ENCODE measurements around the gene COBL.

The COBL gene

GRCh38 chr7:51327287-51327717 lies 10.7 kb upstream of the COBL start:
- no peak for DNase-seq

GRCh38 chr7:51326656-51327286 lies 10.2 kb upstream of the COBL start:
- DNase-seq: no peak

DNA sequence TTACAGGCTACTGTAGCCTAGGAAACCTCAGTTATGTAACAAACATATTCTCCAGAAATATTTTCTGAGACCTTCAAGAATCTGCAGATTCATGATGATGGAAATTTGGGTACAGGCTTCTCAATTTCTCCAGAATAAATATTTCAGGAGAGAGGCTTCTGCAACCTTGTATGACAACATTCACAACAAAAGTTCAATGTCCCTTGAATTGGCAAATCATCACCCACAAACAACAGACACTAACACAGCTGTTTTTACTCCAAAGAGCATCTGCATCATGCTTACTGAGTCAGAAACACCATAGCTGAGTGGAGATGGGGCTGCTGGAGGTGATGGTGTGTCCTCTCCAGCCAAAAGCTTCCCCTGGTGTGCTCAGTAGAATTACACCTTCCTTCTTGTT lies 9.3 kb upstream of the COBL start:
- DNase-seq: no peak

GRCh38 chr7:51325261-51325676 lies 8.7 kb upstream of the COBL start:
- DNase-seq: no peak

- DNase-seq: peak in 1 of 2 donors; percentile 6
Observed at GRCh38 chr7:51324206-51324898, 7.7 kb upstream of the COBL start.

GRCh38 chr7:51321961-51322515 lies 5.4 kb upstream of the COBL start:
- no peak for DNase-seq

- DNase-seq: no peak
Observed at GRCh38 chr7:51318886-51319579, 2.4 kb upstream of the COBL start.

DNA sequence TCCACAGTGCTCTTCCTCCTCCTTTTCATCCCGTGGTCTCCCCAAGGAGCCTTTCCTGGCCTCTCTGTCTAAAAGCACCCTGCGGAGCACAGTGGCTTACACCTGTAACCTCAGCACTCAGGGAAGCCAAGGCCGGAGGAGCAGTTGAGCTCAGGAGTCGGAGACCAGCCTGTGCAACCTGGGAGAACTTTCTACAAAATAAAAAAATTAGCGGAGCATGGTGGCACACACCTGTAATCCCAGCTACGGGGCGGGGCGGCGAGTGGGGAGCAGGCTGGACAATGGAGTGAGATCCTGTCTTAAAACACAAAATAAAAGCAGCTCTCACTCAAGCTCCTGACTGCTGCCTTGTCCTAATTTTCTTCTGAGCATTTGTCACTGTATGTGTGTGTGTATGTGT lies 1.4 kb upstream of the COBL start:
- DNase-seq: no peak

DNA sequence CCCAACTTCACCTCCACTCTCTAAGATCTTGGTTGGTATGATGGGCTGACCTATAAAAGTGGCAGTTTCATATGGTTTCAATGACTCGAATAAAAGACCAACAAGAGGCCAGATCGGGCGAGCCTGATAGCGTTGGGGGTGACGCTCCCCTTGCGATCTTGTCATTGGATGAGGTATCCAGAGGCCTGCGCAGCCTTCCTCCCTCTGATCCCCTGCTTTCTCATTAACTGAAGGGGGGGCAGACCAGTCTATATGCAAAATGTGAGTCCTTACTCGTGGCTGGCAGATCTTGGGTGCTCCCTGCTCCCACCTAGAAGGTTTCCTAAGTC lies 937 bp upstream of the COBL start:
- DNase-seq: no peak

GRCh38 chr7:51316262-51316665 lies 345 bp downstream of the COBL start:
- no peak for DNase-seq

- no peak for DNase-seq
Observed at GRCh38 chr7:51315393-51316261, 982 bp downstream of the COBL start.

- peak in 1 of 2 donors; percentile 60 for DNase-seq
Observed at GRCh38 chr7:51314726-51315125, 1.9 kb downstream of the COBL start.

GRCh38 chr7:51313738-51314425 lies 2.7 kb downstream of the COBL start:
- peak in 1 of 2 donors; percentile 59 for DNase-seq

- no peak for DNase-seq
Observed at GRCh38 chr7:51312951-51313737, 3.5 kb downstream of the COBL start.

- peak in 1 of 2 donors; percentile 72 for DNase-seq
Observed at GRCh38 chr7:51311166-51311565, 5.4 kb downstream of the COBL start.

DNA sequence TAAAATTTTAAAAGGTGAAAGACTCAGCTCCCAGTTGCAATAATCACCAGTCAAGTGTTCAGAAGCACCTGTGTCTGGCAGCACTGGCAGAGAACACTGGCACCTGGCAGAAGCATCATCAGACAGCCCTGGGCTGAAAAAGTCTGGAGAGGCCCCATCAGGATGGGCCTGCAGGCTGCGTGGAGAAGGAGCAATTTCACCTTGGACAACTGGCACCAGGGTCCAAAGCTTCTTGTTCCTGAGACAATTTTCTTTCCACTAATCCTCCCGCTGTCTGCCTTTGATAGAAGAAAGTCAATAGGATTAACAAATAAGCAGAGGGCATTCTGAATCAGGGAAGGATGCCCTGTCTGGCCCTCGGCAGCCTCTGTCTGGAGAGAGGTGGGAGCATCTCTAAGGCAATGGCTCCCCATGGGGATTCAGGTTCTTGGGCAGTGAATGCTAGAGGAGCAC lies 6.5 kb downstream of the COBL start:
- DNase-seq: no peak

DNA sequence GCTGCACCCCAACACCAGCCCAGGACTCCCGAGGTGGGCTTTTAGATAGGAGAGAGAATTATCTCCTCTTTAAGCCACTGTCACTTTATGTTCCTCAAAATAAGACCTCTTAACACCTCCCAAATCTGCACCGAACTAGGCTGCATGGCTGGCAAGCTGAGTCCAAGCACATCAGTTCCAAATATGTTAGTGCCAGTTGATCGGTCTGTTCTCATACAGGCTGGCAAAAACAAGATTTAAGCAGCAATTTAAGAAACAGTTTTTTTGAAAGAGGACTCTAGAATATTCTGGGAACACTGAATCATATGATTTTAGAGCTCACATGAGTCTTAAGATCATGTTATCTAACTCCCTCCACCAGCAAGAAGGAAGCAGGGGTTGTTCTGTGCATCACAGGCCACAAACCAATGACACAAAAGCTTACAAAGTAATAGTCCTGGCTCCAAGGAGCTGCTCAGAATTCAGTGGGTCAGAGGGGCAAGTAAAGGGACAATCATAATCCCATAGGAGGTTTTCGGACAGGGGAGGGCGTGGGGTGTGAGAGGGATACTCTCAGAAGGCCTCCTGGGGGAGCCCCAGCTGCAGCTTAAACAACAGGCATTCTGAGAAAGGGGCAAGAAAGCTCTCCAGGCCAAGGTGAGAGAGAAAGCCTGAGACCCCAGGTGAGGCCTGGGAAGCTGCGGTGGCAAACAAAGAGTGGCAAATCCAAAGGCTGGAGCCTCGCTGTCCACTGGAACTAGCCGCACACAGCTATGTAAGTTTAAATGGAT lies 7.1 kb downstream of the COBL start:
- DNase-seq: peak in 1 of 2 donors; percentile 66

- DNase-seq: no peak
Observed at GRCh38 chr7:51308696-51309095, 7.9 kb downstream of the COBL start.

DNA sequence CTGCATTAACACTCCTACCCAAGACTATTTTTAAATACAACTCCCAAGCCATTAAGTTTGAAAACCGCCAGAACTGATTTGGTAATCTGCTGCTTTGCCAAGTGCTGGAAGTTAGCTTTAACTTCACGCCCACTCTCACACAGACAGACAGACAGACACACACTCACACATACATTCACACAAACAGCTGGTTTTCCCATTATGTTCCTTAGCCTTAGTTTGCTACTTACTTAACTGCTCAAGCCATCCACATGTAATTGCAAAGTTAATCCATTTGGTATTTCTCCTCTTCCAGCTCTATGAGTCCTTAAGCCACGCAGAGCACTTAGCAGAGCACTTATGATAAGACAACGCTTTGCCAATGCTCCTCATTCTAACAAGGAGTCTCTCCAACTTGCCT lies 8.3 kb downstream of the COBL start:
- no peak for DNase-seq

GRCh38 chr7:51307651-51308210 lies 8.9 kb downstream of the COBL start:
- DNase-seq: no peak

All from hippocampal formation (tissue), 2 donors.